HPDE6-E6E7 (cell line): ENCODE data around the gene NELFA.

Experiments used
- DNase-seq: peaks from one replicate; pipeline ENCODE4 v3.0.0; 2011; ENCODE audit warnings: missing footprints; ENCODE audit errors: extremely low spot score

The NELFA gene

DNA sequence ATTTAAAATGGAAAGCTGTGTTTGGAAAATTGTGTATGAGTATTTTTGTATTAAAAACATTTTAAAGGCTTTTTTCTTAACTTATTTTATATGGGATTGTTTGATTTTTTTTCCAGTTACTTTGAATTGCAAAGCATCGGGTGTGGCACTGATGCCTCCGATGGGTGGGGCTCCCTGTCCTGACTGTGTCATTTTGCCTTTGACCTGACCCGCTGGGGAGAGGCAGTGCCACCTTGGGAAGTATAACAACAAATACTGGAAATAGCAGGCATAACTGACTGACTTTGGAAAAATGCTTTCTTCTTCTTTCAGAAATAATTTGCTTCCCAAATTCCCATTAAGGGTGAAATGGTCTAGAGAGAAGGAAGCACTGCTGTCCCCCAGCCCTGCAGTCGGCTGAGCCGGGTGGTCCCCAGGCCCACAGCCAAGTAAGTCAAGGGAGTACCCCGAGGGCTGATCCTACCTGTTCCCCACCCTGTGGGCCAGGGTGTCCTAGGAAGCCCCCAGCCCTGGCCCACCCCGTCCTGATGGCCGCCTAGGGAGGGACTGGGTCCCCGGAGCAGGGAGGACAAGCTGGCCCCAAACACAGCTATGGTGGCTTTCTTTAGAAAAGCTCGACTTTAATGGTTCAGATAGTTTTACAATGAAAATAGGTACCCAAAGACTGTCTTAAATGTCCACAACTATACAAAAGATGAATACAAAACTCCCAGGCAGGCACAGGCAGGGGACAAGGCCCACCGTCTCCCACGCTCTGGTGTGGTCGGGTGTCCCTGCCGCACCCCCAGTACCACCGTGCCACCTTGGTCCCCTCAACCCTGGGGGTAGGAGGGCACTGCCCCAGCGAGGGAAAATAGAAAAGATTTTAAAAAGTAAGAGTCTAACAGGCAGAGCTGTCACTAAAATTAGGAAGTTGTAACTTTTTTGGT, 26.4 kb downstream of the NELFA start:
- no peak for DNase-seq

GRCh38 chr4:1981251-1982058, 27.3 kb downstream of the NELFA start:
- no peak for DNase-seq

DNA sequence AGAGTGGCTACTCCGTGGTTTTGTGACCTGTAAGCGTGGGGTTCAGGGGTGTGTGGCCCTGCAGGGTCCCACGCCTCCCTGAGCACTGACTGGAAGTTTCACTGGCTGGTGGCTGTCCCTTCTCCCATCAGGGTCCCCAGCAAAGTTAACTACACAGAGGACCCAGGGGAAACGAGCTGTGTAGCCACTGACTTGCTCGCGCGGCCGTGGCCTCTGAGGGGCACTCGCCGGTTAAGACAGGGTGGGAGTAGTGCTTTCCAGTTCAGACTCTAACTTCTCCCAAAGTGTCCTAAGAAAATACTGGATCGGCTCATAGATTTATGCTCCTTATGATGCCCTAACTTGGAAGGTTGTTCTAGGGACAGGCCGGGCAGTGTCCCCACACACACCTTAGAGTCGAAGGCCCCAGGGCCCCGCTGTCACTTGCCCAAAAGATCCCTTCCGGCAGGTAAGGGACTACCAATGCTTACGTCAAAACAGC, 28.2 kb downstream of the NELFA start:
- DNase-seq: no peak

DNA sequence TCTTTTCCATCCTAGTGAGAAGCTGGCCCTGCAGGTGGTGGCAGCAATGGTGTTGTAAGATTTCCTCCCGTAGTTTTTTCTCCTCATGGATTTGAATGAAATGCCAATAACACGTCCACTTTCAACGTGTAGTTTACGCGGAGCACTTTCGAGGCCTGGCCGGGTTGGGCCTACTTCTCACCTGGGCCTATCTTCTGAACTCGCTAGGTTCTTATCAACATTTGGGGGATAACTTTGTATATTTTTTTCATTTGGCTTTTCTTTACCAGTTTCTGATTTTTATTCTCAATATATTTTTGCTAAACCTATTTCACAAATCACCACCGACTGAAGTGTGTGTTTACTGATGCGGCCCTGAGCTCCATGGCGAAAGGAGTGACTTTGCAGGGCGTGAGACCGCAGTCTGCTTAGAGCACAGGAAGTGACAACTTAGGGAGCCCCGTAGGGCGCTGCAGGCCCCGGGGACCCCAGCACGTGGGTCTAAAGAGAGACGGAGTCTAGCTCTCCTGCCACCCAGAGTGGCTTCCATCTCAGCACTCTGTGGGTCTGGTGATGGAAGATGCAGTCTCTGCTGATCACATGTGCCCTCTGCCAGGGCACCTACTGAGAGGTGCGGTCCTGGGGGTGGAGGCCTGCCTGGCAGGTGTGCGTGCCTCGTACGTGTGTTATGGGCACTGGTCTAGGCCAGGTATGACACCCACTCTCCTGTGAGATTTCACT, 29.1 kb downstream of the NELFA start:
- no peak for DNase-seq

- no peak for DNase-seq
Measured at GRCh38 chr4:1978741-1979476, 29.9 kb downstream of the NELFA start.

DNA sequence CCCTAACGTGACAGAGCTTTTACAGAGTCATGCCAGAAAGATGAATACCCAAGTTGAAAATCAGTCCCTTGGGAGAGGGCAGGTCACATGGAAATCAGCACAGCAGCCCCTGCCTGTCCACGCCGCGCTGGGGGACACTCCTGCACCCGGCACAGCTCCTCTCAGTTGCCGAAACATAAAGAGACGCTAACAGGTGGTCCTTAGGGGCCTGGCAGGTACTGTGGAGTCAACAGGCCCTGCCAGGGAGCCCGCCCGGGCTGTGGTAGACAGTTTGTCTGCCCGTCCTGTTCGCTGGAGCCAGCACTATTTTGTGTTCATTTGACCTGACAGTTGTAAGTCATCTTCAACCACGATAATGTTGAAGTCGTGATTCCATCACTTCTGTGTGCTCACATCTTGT, 30.5 kb downstream of the NELFA start:
- no peak for DNase-seq

- no peak for DNase-seq
Measured at GRCh38 chr4:1976416-1977352, 32.1 kb downstream of the NELFA start.

DNA sequence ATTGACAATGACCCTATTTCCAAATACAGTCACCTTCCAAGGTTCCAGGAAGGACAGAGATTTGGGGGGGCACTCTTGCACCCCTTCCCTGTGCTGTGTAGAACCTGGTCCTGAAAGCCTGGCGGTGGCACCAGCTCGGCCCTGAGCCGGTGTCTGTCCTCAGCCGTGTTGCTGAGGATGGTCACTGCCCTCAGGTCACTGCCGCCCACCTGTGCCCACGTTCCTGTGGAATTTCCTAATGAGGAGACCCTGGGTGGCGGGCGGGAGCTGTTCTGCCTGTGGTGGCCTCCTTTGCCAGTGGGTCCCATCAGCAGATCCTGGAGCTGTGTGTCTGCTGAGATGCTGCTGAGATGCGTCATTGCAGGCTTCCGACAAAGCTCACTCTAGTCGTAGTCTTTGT, 32.9 kb downstream of the NELFA start:
- no peak for DNase-seq

DNA sequence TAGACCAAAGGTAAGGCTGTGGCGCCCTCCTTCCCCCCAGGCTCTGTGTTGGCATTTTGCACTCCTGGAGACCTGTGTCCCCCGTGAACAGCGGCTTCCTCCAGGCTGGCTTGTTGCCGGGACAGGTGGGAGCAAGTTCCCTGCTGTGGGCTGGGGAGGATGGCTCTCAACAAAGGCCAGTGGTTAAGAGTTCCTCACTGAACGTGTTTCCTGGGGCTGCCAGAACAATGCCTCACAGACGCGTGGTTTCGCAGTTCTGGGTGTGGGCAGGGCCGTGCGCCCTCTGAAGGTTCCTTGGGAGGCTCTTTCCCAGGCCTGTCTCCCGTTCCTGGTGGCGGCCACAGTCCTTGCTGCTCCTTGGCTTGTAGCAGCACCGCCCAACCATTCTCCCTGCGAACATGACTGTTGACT, 33.4 kb downstream of the NELFA start:
- no peak for DNase-seq

DNA sequence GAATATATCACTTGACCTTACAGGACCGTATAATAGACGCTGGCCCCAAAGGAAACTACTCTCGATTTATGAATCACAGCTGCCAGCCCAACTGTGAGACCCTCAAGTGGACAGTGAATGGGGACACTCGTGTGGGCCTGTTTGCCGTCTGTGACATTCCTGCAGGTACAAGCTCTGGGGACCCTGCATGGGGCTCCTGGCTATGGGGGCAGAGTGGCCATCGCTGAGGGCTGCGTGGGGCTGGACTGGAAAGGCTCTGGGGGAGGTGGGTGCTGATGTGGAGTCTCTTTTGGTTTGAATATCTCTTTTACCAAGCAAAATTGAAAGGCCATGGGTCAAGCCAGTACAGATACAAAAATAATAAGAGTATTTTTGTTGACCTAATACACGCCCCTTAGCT, 33.9 kb downstream of the NELFA start:
- DNase-seq: no peak

DNA sequence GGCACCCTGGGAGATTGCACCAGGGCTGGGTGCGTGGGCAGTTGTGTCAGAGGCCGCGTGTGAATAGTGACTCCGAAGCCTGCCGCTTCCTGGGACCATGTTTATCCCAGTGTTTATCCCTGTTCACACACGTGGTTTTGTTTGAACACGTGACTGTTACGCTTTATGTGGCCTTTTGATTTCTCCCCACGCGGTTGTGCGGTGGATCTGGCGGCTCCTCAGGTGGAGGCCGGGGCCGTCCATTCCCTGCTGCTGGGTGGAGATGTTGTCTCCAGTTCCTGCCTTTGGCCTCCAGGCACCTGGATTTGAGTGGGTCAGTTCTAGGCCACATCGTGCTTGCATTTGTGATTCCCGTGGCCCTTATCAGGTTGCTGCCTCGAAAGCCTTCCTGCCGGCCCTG, 35.1 kb downstream of the NELFA start:
- DNase-seq: no peak

GRCh38 chr4:1973218-1973617, 35.6 kb downstream of the NELFA start:
- no peak for DNase-seq

DNA sequence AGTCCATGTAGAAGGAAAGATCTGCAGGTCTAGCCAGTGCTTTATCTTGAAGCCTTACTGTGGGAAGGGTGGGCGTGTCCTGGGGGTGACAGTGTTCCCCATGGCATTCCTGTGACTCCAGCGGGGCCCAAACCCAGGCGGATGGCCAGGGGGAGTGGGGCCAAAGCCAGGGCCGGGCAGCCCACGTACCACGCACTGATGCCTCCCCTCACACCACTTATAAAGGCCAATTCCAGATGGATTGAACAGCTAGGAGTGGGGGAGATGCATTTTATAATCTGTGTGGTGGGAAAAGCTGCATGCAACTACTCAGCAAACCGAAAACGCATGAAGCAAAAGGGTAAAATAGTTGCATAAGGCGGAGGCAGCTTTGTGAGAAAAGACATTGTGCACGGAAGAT, 36.4 kb downstream of the NELFA start:
- DNase-seq: no peak

- DNase-seq: no peak
Measured at GRCh38 chr4:1971456-1972200, 37.1 kb downstream of the NELFA start.

- DNase-seq: no peak
Measured at GRCh38 chr4:1970926-1971325, 37.8 kb downstream of the NELFA start.

DNA sequence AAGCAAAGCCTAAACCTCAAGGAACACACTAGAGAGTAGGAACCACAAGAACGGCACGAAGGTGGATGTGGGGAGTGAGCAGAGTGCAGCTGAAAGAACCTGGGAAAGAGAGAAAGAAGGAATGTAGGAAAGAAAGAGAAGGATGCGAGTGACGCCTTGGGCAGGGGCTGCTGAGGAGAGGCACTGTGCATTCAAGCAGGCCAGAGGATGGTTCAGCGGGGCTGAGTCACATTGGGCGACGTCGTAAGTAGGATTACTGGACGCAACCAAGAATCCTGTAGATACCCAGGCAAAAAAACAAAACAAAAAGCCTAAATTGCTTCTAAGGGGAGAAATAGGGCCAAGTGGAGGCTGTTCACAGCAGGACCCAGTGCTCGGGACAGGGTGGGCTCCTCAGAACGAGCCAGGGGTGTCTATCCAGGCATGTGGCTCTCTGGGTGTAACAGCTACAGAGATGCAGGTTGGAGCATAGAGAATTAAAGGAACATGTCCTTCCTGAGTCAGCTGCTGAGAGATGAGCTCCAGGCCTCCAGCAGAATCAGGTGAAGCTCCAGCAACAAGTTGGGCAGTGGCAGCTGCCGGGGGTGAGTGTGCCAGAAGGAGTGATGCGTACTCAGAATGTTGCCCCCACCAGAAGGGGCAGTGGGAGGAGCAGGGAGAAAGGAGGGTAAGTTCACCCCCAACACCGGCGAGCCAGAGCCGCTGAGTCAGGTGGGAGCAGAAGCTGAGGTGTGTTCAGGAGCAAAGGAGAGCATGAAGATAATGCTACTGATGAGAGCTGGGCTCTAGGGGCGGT, 38.6 kb downstream of the NELFA start:
- no peak for DNase-seq

GRCh38 chr4:1968686-1969295, 40.0 kb downstream of the NELFA start:
- DNase-seq: no peak

DNA sequence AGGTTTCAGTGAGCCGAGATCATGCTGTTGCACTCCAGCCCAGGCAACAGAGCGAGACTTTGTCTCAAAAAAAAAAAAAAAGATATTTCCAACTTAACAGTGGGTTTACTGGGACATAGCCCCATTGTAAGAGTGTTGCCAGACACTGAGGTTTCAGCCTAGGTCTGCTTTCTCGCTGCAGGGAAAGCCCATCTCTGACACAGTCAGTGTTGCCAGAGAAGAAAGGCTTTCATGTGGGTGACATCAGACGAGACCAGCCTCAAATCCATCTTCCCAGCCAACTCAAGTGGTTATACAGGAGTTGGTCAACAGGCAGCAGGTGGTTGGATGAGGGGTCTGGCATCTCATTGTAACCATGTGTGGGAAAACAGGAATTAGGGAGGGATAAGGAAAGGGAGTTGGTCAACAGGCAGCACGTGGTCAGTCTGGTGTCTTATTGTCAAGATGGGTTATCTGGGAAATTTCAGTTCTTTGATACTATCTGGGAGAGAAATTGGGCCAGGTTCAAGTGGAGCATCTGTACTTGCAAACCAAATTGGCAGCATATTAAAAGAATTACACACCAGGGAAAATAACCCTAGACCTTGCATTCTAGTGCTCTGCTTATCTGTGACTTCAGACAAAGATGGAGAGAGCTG, 41.1 kb downstream of the NELFA start:
- DNase-seq: no peak
